HEK293 (cell line): ENCODE measurements around the gene SEC23B.
A peak's percentile ranks its signal among the peaks of the same experiment; 100 is the strongest.

Experiments
- BCL11A ChIP-seq: fragments of 450-650 bp; formaldehyde crosslinking; IDR thresholded peaks from 2 replicates; pipeline ENCODE4 v1.5.1; 2016; ENCODE audit warnings: low read depth, missing biosample characterization, missing genetic modification characterization
- GFI1B ChIP-seq: fragments of 450-650 bp; formaldehyde crosslinking; IDR thresholded peaks from 2 replicates; pipeline ENCODE4 v1.5.1; 2016; ENCODE audit warnings: missing biosample characterization, missing genetic modification characterization
- GLIS1 ChIP-seq: fragments of 450-650 bp; formaldehyde crosslinking; IDR thresholded peaks from 2 replicates; pipeline ENCODE4 v1.5.1; 2016; ENCODE audit warnings: missing biosample characterization, missing genetic modification characterization
- SP3 ChIP-seq: fragments of 450-650 bp; formaldehyde crosslinking; IDR thresholded peaks from 2 replicates; pipeline ENCODE4 v1.5.1; 2016; ENCODE audit warnings: missing biosample characterization, missing genetic modification characterization
- TRIM28 ChIP-seq: IDR thresholded peaks from 2 replicates; pipeline ENCODE4 v1.6.1; 2011; ENCODE audit warnings: low read length, control low read depth, borderline replicate concordance
- YY2 ChIP-seq: fragments of 450-650 bp; formaldehyde crosslinking; IDR thresholded peaks from 2 replicates; pipeline ENCODE4 v1.5.1; 2016; ENCODE audit warnings: missing biosample characterization, missing genetic modification characterization
- ZBTB10 ChIP-seq: fragments of 450-650 bp; formaldehyde crosslinking; IDR thresholded peaks from 2 replicates; pipeline ENCODE4 v1.5.1; 2016; ENCODE audit warnings: missing biosample characterization, missing genetic modification characterization
- ZBTB21 ChIP-seq: fragments of 450-650 bp; formaldehyde crosslinking; IDR thresholded peaks from 2 replicates; pipeline ENCODE4 v1.5.1; 2017; ENCODE audit warnings: missing biosample characterization, missing genetic modification characterization
- ZBTB7A ChIP-seq: fragments of 450-650 bp; formaldehyde crosslinking; IDR thresholded peaks from 2 replicates; pipeline ENCODE4 v1.5.1; 2016; ENCODE audit warnings: low read depth, missing biosample characterization, missing genetic modification characterization
- ZBTB8A ChIP-seq: fragments of 450-650 bp; formaldehyde crosslinking; IDR thresholded peaks from 2 replicates; pipeline ENCODE4 v1.5.1; 2016; ENCODE audit warnings: missing biosample characterization, missing genetic modification characterization
- ZEB2 ChIP-seq: fragments of 450-650 bp; formaldehyde crosslinking; IDR thresholded peaks from 2 replicates; pipeline ENCODE4 v1.5.1; 2016; ENCODE audit warnings: missing biosample characterization, missing genetic modification characterization
- ZFHX2 ChIP-seq: fragments of 450-650 bp; formaldehyde crosslinking; conservative IDR thresholded peaks from 2 replicates; pipeline ENCODE4 v1.5.1; 2016; ENCODE audit warnings: missing biosample characterization, missing genetic modification characterization
- ZNF132 ChIP-seq: fragments of 450-650 bp; formaldehyde crosslinking; IDR thresholded peaks from 2 replicates; pipeline ENCODE4 v1.5.1; 2017; ENCODE audit warnings: missing biosample characterization, missing genetic modification characterization, borderline replicate concordance
- ZNF146 ChIP-seq: fragments of 450-650 bp; formaldehyde crosslinking; IDR thresholded peaks from 2 replicates; pipeline ENCODE4 v1.5.1; 2016; ENCODE audit warnings: missing biosample characterization, missing genetic modification characterization
- ZNF211 ChIP-seq: fragments of 450-650 bp; formaldehyde crosslinking; IDR thresholded peaks from 2 replicates; pipeline ENCODE4 v1.5.1; 2016; ENCODE audit warnings: low read depth, missing biosample characterization, missing genetic modification characterization
- ZNF37A ChIP-seq: fragments of 450-650 bp; IDR thresholded peaks from 2 replicates; pipeline ENCODE4 v1.5.1; 2018; ENCODE audit warnings: missing biosample characterization, missing genetic modification characterization
- ZNF426 ChIP-seq: fragments of 450-650 bp; formaldehyde crosslinking; IDR thresholded peaks from 2 replicates; pipeline ENCODE4 v1.5.1; 2017; ENCODE audit warnings: missing biosample characterization, missing genetic modification characterization, mild to moderate bottlenecking, inconsistent platforms, moderate library complexity
- ZNF561 ChIP-seq: fragments of 450-650 bp; IDR thresholded peaks from 2 replicates; pipeline ENCODE4 v1.5.1; 2018; ENCODE audit warnings: missing biosample characterization, missing genetic modification characterization, borderline replicate concordance
- ZNF658 ChIP-seq: fragments of 450-650 bp; formaldehyde crosslinking; IDR thresholded peaks from 2 replicates; pipeline ENCODE4; 2016; ENCODE audit warnings: missing biosample characterization, missing genetic modification characterization
- ZNF660 ChIP-seq: fragments of 450-650 bp; IDR thresholded peaks from 2 replicates; pipeline ENCODE4 v1.5.1; 2018; ENCODE audit warnings: missing biosample characterization, mild to moderate bottlenecking, missing genetic modification characterization
- ZNF692 ChIP-seq: fragments of 450-650 bp; formaldehyde crosslinking; IDR thresholded peaks from 2 replicates; pipeline ENCODE4 v1.5.1; 2016; ENCODE audit warnings: missing biosample characterization, missing genetic modification characterization
- ZNF791 ChIP-seq: fragments of 450-650 bp; formaldehyde crosslinking; IDR thresholded peaks from 2 replicates; pipeline ENCODE4 v1.5.1; 2016; ENCODE audit warnings: missing biosample characterization, missing genetic modification characterization
- TF ChIP-seq, protein P1 (sequence below): fragments of 450-650 bp; formaldehyde crosslinking; IDR thresholded peaks from 2 replicates; pipeline ENCODE4 v1.5.1; 2017; ENCODE audit warnings: missing biosample characterization, missing genetic modification characterization
- TF ChIP-seq, protein P2 (sequence below): fragments of 450-650 bp; formaldehyde crosslinking; IDR thresholded peaks from 2 replicates; pipeline ENCODE4 v1.5.1; 2016; ENCODE audit warnings: missing biosample characterization, missing genetic modification characterization, low read depth
- TF ChIP-seq, protein P3 (sequence below): fragments of 450-650 bp; formaldehyde crosslinking; IDR thresholded peaks from 2 replicates; pipeline ENCODE4 v1.5.1; 2016; ENCODE audit warnings: missing biosample characterization, missing genetic modification characterization
- TF ChIP-seq, protein P4 (sequence below): fragments of 450-650 bp; formaldehyde crosslinking; optimal IDR thresholded peaks from 2 replicates; pipeline ENCODE3; 2016; ENCODE audit warnings: missing biosample characterization, mild to moderate bottlenecking, missing genetic modification characterization
- TF ChIP-seq, protein P5 (sequence below): fragments of 450-650 bp; formaldehyde crosslinking; IDR thresholded peaks from 2 replicates; pipeline ENCODE4 v1.5.1; 2017; ENCODE audit warnings: missing biosample characterization, missing genetic modification characterization

SEC23B gene

DNA sequence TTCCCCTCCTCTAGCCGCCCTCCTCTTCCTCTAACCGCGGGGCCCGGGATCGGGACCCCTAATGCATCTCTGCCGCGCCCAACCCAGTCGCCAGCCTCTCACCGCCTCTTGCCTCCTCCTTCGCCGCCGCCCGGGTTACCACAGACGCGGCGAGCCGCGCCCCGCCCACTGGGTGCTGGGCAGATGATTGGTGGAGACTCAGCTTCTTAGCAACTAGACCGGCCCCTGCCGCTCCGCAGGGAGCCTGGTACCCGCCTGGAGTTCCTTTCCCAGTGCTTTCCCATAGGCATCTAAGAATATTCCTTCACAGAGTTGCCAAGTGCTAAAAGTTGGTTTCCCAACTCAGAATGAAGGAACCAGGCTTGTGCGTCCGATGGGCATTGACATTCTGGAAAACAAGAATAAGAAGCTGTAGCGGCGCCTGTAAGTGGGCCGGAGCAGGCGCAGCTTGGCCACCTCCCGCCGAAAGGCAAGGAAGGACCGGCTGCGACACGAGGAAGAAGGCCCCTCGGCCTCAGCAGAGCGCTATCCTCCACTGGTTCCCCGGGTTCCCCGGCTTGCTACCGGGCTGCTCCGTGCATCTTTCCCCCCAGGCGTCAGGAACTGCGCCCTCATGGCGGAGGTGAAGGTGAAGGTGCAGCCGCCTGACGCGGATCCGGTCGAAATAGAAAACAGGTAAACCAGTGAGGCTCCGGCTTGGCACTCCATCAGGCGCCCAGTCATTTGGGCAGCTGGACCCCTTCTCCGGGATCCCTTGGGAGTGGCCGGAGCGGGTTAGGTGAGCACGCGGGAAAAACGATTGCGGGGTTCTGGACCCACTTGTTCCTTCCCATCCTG lies 40.6 kb upstream of the SEC23B start, which contains the start of the genes DZANK1 and POLR3F (continued):
- TF ChIP-seq TRIM28 (no peak), ZNF426 (tag by site-specific recombination) (no peak), ZNF132 (tag by site-specific recombination) (no peak), ZEB2 (tag by site-specific recombination) (peak; percentile 60; the same call in 1 of the 2 replicates), ZNF146 (tag by site-specific recombination) (peak; percentile 24), ZNF211 (tag by site-specific recombination) (no peak), BCL11A (tag by site-specific recombination) (no peak), ZNF692 (tag by site-specific recombination) (peak; percentile 24; the same call in 1 of the 2 replicates), ZNF791 (tag by site-specific recombination) (no peak), ZBTB10 (no peak), YY2 (tag by site-specific recombination) (peak; percentile 81), SP3 (tag by site-specific recombination) (peak; percentile 91), ZNF658 (tag by site-specific recombination) (no peak), GFI1B (tag by site-specific recombination) (no peak), ZNF660 (tag by site-specific recombination) (peak; percentile 91), ZFHX2 (peak; percentile 44; the same call in 1 of the 2 replicates), ZBTB8A (tag by site-specific recombination) (peak; percentile 64; the same call in 1 of the 2 replicates), ZNF37A (tag by site-specific recombination) (no peak), ZNF561 (no peak), GLIS1 (tag by site-specific recombination) (peak; percentile 32; the same call in 1 of the 2 replicates), ZBTB21 (peak; percentile 57), ZBTB7A (no peak)
- TF ChIP-seq, protein P1, sequence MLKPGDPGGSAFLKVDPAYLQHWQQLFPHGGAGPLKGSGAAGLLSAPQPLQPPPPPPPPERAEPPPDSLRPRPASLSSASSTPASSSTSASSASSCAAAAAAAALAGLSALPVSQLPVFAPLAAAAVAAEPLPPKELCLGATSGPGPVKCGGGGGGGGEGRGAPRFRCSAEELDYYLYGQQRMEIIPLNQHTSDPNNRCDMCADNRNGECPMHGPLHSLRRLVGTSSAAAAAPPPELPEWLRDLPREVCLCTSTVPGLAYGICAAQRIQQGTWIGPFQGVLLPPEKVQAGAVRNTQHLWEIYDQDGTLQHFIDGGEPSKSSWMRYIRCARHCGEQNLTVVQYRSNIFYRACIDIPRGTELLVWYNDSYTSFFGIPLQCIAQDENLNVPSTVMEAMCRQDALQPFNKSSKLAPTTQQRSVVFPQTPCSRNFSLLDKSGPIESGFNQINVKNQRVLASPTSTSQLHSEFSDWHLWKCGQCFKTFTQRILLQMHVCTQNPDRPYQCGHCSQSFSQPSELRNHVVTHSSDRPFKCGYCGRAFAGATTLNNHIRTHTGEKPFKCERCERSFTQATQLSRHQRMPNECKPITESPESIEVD (tag by site-specific recombination): no peak; the same call in 1 of the 2 replicates
- TF ChIP-seq, protein P2, sequence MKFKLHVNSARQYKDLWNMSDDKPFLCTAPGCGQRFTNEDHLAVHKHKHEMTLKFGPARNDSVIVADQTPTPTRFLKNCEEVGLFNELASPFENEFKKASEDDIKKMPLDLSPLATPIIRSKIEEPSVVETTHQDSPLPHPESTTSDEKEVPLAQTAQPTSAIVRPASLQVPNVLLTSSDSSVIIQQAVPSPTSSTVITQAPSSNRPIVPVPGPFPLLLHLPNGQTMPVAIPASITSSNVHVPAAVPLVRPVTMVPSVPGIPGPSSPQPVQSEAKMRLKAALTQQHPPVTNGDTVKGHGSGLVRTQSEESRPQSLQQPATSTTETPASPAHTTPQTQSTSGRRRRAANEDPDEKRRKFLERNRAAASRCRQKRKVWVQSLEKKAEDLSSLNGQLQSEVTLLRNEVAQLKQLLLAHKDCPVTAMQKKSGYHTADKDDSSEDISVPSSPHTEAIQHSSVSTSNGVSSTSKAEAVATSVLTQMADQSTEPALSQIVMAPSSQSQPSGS (tag by site-specific recombination): no peak
- TF ChIP-seq, protein P3, sequence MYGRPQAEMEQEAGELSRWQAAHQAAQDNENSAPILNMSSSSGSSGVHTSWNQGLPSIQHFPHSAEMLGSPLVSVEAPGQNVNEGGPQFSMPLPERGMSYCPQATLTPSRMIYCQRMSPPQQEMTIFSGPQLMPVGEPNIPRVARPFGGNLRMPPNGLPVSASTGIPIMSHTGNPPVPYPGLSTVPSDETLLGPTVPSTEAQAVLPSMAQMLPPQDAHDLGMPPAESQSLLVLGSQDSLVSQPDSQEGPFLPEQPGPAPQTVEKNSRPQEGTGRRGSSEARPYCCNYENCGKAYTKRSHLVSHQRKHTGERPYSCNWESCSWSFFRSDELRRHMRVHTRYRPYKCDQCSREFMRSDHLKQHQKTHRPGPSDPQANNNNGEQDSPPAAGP: peak; percentile 83
- TF ChIP-seq, protein P4, sequence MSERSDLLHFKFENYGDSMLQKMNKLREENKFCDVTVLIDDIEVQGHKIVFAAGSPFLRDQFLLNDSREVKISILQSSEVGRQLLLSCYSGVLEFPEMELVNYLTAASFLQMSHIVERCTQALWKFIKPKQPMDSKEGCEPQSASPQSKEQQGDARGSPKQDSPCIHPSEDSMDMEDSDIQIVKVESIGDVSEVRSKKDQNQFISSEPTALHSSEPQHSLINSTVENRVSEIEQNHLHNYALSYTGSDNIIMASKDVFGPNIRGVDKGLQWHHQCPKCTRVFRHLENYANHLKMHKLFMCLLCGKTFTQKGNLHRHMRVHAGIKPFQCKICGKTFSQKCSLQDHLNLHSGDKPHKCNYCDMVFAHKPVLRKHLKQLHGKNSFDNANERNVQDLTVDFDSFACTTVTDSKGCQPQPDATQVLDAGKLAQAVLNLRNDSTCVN (tag by site-specific recombination): peak; percentile 27
- TF ChIP-seq, protein P5, sequence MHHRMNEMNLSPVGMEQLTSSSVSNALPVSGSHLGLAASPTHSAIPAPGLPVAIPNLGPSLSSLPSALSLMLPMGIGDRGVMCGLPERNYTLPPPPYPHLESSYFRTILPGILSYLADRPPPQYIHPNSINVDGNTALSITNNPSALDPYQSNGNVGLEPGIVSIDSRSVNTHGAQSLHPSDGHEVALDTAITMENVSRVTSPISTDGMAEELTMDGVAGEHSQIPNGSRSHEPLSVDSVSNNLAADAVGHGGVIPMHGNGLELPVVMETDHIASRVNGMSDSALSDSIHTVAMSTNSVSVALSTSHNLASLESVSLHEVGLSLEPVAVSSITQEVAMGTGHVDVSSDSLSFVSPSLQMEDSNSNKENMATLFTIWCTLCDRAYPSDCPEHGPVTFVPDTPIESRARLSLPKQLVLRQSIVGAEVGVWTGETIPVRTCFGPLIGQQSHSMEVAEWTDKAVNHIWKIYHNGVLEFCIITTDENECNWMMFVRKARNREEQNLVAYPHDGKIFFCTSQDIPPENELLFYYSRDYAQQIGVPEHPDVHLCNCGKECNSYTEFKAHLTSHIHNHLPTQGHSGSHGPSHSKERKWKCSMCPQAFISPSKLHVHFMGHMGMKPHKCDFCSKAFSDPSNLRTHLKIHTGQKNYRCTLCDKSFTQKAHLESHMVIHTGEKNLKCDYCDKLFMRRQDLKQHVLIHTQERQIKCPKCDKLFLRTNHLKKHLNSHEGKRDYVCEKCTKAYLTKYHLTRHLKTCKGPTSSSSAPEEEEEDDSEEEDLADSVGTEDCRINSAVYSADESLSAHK (tag by site-specific recombination): no peak
